HEK293 (cell line): ENCODE data around the gene WNT5B.
A peak's percentile ranks its signal among the peaks of the same experiment; 100 is the strongest.

ENCODE experiments used
- GFI1B ChIP-seq: fragments of 450-650 bp; formaldehyde crosslinking; IDR thresholded peaks from 2 replicates; pipeline ENCODE4 v1.5.1; 2016; ENCODE audit warnings: missing biosample characterization, missing genetic modification characterization
- GLIS2 ChIP-seq: fragments of 450-650 bp; formaldehyde crosslinking; IDR thresholded peaks from 2 replicates; pipeline ENCODE4 v1.5.1; 2016; ENCODE audit warnings: missing biosample characterization, missing genetic modification characterization
- HOXA7 ChIP-seq: sonication (generic); formaldehyde crosslinking; IDR thresholded peaks from 2 replicates; pipeline ENCODE4 v1.8.1; 2022; ENCODE audit warnings: missing genetic modification reagents, borderline replicate concordance
- HOXC10 ChIP-seq: sonication (generic); formaldehyde crosslinking; IDR thresholded peaks from 2 replicates; pipeline ENCODE4 v1.8.1; 2023; ENCODE audit warnings: mild to moderate bottlenecking, missing genetic modification reagents
- IKZF3 ChIP-seq: fragments of 450-650 bp; IDR thresholded peaks from 2 replicates; pipeline ENCODE4 v1.5.0; 2018; ENCODE audit warnings: missing biosample characterization, mild to moderate bottlenecking, missing genetic modification characterization, moderate library complexity
- KLF1 ChIP-seq: fragments of 450-650 bp; formaldehyde crosslinking; IDR thresholded peaks from 2 replicates; pipeline ENCODE4 v1.5.1; 2016; ENCODE audit warnings: missing biosample characterization, missing genetic modification characterization
- KLF16 ChIP-seq: fragments of 450-650 bp; formaldehyde crosslinking; IDR thresholded peaks from 2 replicates; pipeline ENCODE4 v1.5.1; 2017; ENCODE audit warnings: missing biosample characterization, missing genetic modification characterization
- MEIS1 ChIP-seq: sonication (generic); formaldehyde crosslinking; IDR thresholded peaks from 2 replicates; pipeline ENCODE4 v1.8.1; 2022; ENCODE audit warnings: missing genetic modification reagents, mild to moderate bottlenecking, borderline replicate concordance
- SP2 ChIP-seq: fragments of 450-650 bp; formaldehyde crosslinking; IDR thresholded peaks from 2 replicates; pipeline ENCODE4 v1.5.1; 2016; ENCODE audit warnings: missing biosample characterization, missing genetic modification characterization
- ZBTB48 ChIP-seq: fragments of 450-650 bp; formaldehyde crosslinking; IDR thresholded peaks from 2 replicates; pipeline ENCODE4 v1.5.1; 2016; ENCODE audit warnings: missing biosample characterization, missing genetic modification characterization
- ZFP3 ChIP-seq: fragments of 450-650 bp; formaldehyde crosslinking; IDR thresholded peaks from 2 replicates; pipeline ENCODE4 v1.5.1; 2016; ENCODE audit warnings: low read depth, missing biosample characterization, missing genetic modification characterization
- ZFP37 ChIP-seq: fragments of 450-650 bp; formaldehyde crosslinking; IDR thresholded peaks from 2 replicates; pipeline ENCODE4 v1.5.1; 2016; ENCODE audit warnings: missing biosample characterization, missing genetic modification characterization
- ZNF24 ChIP-seq: fragments of 450-650 bp; formaldehyde crosslinking; IDR thresholded peaks from 2 replicates; pipeline ENCODE4 v1.5.1; 2016; ENCODE audit warnings: missing biosample characterization, missing genetic modification characterization
- ZNF292 ChIP-seq: fragments of 450-650 bp; formaldehyde crosslinking; IDR thresholded peaks from 2 replicates; pipeline ENCODE4 v1.5.1; 2016; ENCODE audit warnings: low read depth, missing biosample characterization, missing genetic modification characterization, borderline replicate concordance
- ZNF416 ChIP-seq: fragments of 450-650 bp; formaldehyde crosslinking; IDR thresholded peaks from 2 replicates; pipeline ENCODE4 v1.5.1; 2016; ENCODE audit warnings: missing biosample characterization, missing genetic modification characterization
- ZNF473 ChIP-seq: fragments of 450-650 bp; formaldehyde crosslinking; IDR thresholded peaks from 2 replicates; pipeline ENCODE4 v1.5.1; 2017; ENCODE audit warnings: missing biosample characterization, missing genetic modification characterization
- ZNF501 ChIP-seq: fragments of 450-650 bp; formaldehyde crosslinking; IDR thresholded peaks from 2 replicates; pipeline ENCODE4 v1.5.1; 2016; ENCODE audit warnings: missing biosample characterization, missing genetic modification characterization
- ZNF510 ChIP-seq: fragments of 450-650 bp; formaldehyde crosslinking; IDR thresholded peaks from 2 replicates; pipeline ENCODE4 v1.5.1; 2018; ENCODE audit warnings: mild to moderate bottlenecking, missing genetic modification characterization, missing biosample characterization; ENCODE audit not compliant: insufficient replicate concordance
- ZNF529 ChIP-seq: fragments of 450-650 bp; formaldehyde crosslinking; IDR thresholded peaks from 2 replicates; pipeline ENCODE4 v1.5.1; 2017; ENCODE audit warnings: missing genetic modification characterization, missing biosample characterization; ENCODE audit not compliant: insufficient replicate concordance
- ZNF558 ChIP-seq: fragments of 450-650 bp; formaldehyde crosslinking; IDR thresholded peaks from 2 replicates; pipeline ENCODE4 v1.5.1; 2016; ENCODE audit warnings: missing biosample characterization, missing genetic modification characterization
- ZNF629 ChIP-seq: fragments of 450-650 bp; formaldehyde crosslinking; IDR thresholded peaks from 2 replicates; pipeline ENCODE4 v1.5.1; 2017; ENCODE audit warnings: missing biosample characterization, missing genetic modification characterization
- ZNF701 ChIP-seq: fragments of 450-650 bp; formaldehyde crosslinking; IDR thresholded peaks from 2 replicates; pipeline ENCODE4 v1.5.1; 2016; ENCODE audit warnings: missing biosample characterization, missing genetic modification characterization
- ZNF76 ChIP-seq: fragments of 450-650 bp; formaldehyde crosslinking; IDR thresholded peaks from 2 replicates; pipeline ENCODE4; 2016; ENCODE audit warnings: low read depth, missing biosample characterization, missing genetic modification characterization, borderline replicate concordance
- ZNF791 ChIP-seq: fragments of 450-650 bp; formaldehyde crosslinking; IDR thresholded peaks from 2 replicates; pipeline ENCODE4 v1.5.1; 2016; ENCODE audit warnings: missing biosample characterization, missing genetic modification characterization
- ZXDB ChIP-seq: fragments of 450-650 bp; formaldehyde crosslinking; IDR thresholded peaks from 2 replicates; pipeline ENCODE4 v1.5.1; 2016; ENCODE audit warnings: missing biosample characterization, missing genetic modification characterization
- TF ChIP-seq, protein P1 (sequence below): fragments of 450-650 bp; formaldehyde crosslinking; IDR thresholded peaks from 2 replicates; pipeline ENCODE4 v1.5.1; 2016; ENCODE audit warnings: missing biosample characterization, missing genetic modification characterization
- TF ChIP-seq, protein P2 (sequence below): fragments of 450-650 bp; formaldehyde crosslinking; IDR thresholded peaks from 2 replicates; pipeline ENCODE4 v1.5.1; 2016; ENCODE audit warnings: missing biosample characterization, missing genetic modification characterization
- TF ChIP-seq, protein P3 (sequence below): fragments of 450-650 bp; formaldehyde crosslinking; IDR thresholded peaks from 2 replicates; pipeline ENCODE4 v1.5.1; 2016; ENCODE audit warnings: missing biosample characterization, missing genetic modification characterization
- TF ChIP-seq, protein P4 (sequence below): fragments of 450-650 bp; IDR thresholded peaks from 2 replicates; pipeline ENCODE4 v1.5.1; 2018; ENCODE audit warnings: missing biosample characterization, missing genetic modification characterization
- TF ChIP-seq, protein P5 (sequence below): fragments of 450-650 bp; formaldehyde crosslinking; IDR thresholded peaks from 2 replicates; pipeline ENCODE4 v1.5.1; 2016; ENCODE audit warnings: missing biosample characterization, missing genetic modification characterization
- TF ChIP-seq, protein P6 (sequence below): fragments of 450-650 bp; formaldehyde crosslinking; conservative IDR thresholded peaks from 2 replicates; pipeline ENCODE4 v1.5.1; 2016; ENCODE audit warnings: low read depth, missing biosample characterization, missing genetic modification characterization

The WNT5B gene

DNA sequence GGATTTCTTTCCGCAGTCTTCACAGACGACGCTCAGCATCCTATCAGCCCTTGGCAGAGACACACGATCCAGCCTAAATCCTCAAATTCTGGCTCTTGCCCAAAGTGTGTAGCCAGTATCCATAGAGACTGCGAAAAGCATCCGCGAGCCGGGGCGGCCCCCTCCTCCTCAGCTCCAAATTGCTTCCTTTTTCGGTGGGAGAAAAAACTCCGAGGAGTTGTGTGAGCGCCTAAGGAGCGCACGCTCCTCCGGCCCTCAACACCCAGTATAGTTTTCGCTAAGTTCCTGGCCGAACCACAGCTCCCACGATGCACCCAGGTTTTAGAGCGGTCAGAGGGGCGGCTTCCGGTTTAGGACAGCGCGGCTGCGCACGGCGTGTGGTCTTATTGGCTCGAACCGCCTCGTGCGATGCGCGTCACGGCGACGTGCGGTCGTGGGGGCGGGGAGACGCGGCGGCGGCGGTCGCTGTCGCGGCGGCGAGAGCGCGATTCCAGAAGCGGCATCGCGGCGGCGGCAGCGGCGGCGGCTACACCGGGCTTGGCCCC lies 61.6 kb downstream of the WNT5B start, which contains the start of gene ADIPOR2 (continued):
- TF ChIP-seq, protein P1, sequence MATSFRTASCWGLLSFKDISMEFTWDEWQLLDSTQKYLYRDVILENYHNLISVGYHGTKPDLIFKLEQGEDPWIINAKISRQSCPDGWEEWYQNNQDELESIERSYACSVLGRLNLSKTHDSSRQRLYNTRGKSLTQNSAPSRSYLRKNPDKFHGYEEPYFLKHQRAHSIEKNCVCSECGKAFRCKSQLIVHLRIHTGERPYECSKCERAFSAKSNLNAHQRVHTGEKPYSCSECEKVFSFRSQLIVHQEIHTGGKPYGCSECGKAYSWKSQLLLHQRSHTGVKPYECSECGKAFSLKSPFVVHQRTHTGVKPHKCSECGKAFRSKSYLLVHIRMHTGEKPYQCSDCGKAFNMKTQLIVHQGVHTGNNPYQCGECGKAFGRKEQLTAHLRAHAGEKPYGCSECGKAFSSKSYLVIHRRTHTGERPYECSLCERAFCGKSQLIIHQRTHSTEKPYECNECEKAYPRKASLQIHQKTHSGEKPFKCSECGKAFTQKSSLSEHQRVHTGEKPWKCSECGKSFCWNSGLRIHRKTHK (tag by site-specific recombination), result no peak
- peak; percentile 79 for TF ChIP-seq ZNF76 (tag by site-specific recombination)
- peak; percentile 73; the same call in 1 of the 2 replicates for TF ChIP-seq ZFP37 (tag by site-specific recombination)
- TF ChIP-seq, protein P2, sequence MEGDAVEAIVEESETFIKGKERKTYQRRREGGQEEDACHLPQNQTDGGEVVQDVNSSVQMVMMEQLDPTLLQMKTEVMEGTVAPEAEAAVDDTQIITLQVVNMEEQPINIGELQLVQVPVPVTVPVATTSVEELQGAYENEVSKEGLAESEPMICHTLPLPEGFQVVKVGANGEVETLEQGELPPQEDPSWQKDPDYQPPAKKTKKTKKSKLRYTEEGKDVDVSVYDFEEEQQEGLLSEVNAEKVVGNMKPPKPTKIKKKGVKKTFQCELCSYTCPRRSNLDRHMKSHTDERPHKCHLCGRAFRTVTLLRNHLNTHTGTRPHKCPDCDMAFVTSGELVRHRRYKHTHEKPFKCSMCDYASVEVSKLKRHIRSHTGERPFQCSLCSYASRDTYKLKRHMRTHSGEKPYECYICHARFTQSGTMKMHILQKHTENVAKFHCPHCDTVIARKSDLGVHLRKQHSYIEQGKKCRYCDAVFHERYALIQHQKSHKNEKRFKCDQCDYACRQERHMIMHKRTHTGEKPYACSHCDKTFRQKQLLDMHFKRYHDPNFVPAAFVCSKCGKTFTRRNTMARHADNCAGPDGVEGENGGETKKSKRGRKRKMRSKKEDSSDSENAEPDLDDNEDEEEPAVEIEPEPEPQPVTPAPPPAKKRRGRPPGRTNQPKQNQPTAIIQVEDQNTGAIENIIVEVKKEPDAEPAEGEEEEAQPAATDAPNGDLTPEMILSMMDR (tag by site-specific recombination), result no peak
- no peak for TF ChIP-seq ZNF791 (tag by site-specific recombination)
- TF ChIP-seq, protein P3, sequence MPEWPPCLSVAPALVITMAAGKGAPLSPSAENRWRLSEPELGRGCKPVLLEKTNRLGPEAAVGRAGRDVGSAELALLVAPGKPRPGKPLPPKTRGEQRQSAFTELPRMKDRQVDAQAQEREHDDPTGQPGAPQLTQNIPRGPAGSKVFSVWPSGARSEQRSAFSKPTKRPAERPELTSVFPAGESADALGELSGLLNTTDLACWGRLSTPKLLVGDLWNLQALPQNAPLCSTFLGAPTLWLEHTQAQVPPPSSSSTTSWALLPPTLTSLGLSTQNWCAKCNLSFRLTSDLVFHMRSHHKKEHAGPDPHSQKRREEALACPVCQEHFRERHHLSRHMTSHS (tag by site-specific recombination), result no peak
- TF ChIP-seq ZNF473, result no peak
- peak; percentile 43; the same call in 1 of the 2 replicates for TF ChIP-seq ZNF24
- no peak for TF ChIP-seq ZNF416 (tag by site-specific recombination)
- TF ChIP-seq ZNF558 (tag by site-specific recombination), result no peak
- no peak for TF ChIP-seq HOXC10 (CRISPR knock-in tag)
- TF ChIP-seq SP2 (tag by site-specific recombination), result peak; percentile 94
- no peak for TF ChIP-seq KLF1 (tag by site-specific recombination)
- no peak for TF ChIP-seq KLF16 (tag by site-specific recombination)
- no peak for TF ChIP-seq ZBTB48 (tag by site-specific recombination)
- peak; percentile 74 for TF ChIP-seq ZNF629 (tag by site-specific recombination)
- TF ChIP-seq ZNF501 (tag by site-specific recombination), result peak; percentile 22; the same call in 1 of the 2 replicates
- TF ChIP-seq ZNF529, result no peak
- no peak for TF ChIP-seq ZNF510 (tag by site-specific recombination)
- TF ChIP-seq, protein P4, sequence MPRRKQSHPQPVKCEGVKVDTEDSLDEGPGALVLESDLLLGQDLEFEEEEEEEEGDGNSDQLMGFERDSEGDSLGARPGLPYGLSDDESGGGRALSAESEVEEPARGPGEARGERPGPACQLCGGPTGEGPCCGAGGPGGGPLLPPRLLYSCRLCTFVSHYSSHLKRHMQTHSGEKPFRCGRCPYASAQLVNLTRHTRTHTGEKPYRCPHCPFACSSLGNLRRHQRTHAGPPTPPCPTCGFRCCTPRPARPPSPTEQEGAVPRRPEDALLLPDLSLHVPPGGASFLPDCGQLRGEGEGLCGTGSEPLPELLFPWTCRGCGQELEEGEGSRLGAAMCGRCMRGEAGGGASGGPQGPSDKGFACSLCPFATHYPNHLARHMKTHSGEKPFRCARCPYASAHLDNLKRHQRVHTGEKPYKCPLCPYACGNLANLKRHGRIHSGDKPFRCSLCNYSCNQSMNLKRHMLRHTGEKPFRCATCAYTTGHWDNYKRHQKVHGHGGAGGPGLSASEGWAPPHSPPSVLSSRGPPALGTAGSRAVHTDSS (tag by site-specific recombination), result no peak
- TF ChIP-seq ZXDB (tag by site-specific recombination), result peak; percentile 43
- peak; percentile 82 for TF ChIP-seq IKZF3 (tag by site-specific recombination)
- TF ChIP-seq, protein P5, sequence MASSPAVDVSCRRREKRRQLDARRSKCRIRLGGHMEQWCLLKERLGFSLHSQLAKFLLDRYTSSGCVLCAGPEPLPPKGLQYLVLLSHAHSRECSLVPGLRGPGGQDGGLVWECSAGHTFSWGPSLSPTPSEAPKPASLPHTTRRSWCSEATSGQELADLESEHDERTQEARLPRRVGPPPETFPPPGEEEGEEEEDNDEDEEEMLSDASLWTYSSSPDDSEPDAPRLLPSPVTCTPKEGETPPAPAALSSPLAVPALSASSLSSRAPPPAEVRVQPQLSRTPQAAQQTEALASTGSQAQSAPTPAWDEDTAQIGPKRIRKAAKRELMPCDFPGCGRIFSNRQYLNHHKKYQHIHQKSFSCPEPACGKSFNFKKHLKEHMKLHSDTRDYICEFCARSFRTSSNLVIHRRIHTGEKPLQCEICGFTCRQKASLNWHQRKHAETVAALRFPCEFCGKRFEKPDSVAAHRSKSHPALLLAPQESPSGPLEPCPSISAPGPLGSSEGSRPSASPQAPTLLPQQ (tag by site-specific recombination), result 0 out of 2 replicates have a peak, but pooled peaks have one; percentile 21
- no peak for TF ChIP-seq GFI1B (tag by site-specific recombination)
- no peak for TF ChIP-seq ZNF701 (tag by site-specific recombination)
- TF ChIP-seq, protein P6, sequence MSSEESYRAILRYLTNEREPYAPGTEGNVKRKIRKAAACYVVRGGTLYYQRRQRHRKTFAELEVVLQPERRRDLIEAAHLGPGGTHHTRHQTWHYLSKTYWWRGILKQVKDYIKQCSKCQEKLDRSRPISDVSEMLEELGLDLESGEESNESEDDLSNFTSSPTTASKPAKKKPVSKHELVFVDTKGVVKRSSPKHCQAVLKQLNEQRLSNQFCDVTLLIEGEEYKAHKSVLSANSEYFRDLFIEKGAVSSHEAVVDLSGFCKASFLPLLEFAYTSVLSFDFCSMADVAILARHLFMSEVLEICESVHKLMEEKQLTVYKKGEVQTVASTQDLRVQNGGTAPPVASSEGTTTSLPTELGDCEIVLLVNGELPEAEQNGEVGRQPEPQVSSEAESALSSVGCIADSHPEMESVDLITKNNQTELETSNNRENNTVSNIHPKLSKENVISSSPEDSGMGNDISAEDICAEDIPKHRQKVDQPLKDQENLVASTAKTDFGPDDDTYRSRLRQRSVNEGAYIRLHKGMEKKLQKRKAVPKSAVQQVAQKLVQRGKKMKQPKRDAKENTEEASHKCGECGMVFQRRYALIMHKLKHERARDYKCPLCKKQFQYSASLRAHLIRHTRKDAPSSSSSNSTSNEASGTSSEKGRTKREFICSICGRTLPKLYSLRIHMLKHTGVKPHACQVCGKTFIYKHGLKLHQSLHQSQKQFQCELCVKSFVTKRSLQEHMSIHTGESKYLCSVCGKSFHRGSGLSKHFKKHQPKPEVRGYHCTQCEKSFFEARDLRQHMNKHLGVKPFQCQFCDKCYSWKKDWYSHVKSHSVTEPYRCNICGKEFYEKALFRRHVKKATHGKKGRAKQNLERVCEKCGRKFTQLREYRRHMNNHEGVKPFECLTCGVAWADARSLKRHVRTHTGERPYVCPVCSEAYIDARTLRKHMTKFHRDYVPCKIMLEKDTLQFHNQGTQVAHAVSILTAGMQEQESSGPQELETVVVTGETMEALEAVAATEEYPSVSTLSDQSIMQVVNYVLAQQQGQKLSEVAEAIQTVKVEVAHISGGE, result peak; percentile 49
- TF ChIP-seq MEIS1 (CRISPR knock-in tag), result no peak
- TF ChIP-seq GLIS2, result 0 out of 2 replicates have a peak, but pooled peaks have one; percentile 2
- TF ChIP-seq HOXA7 (CRISPR knock-in tag), result no peak
- no peak for TF ChIP-seq ZNF292 (tag by site-specific recombination)
- no peak for TF ChIP-seq ZFP3 (tag by site-specific recombination)
